ENCODE results near the gene FBXL7. TPM values are rescaled to one million over a fixed set of nuclear protein-coding genes. Genes with fewer than 3 reads are reported as not detected.

FBXL7 gene
- total RNA-seq, 2 experiments from 2014 or later = not detected

GRCh38 chr5:15584528-15584927 is 84.5 kb downstream of the FBXL7 start:
- DNase-seq (ENCODE audit: low spot score) = no peak
- Histone ChIP-seq H3K4me1 (ENCODE audit: insufficient read depth, low read length, poor library complexity, severe bottlenecking) (no peaks in the 10 kb centered on the region), H3K9me3 (ENCODE audit: low read length) (no peaks in the 10 kb centered on the region), H3K27ac (ENCODE audit: low read depth, low read length, poor library complexity, severe bottlenecking) (no peak overlapping the region), H4K20me1 (ENCODE audit: insufficient read depth, low read length) (no peaks in the 10 kb centered on the region), H3K9me2 (ENCODE audit: insufficient read depth, low read length) (no peaks in the 10 kb centered on the region), H2AFZ (ENCODE audit: low read length) (no peak overlapping the region), H3K4me3 (ENCODE audit: low read depth, low read length, poor library complexity, severe bottlenecking) (no peak overlapping the region), H3K79me2 (ENCODE audit: insufficient read depth, low read depth, low read length) (no peaks in the 10 kb centered on the region), H3K36me3 (ENCODE audit: insufficient read depth, low read length) (no peaks in the 10 kb centered on the region), H3K4me2 (ENCODE audit: low read length) (no peak overlapping the region)
- BruUV-seq (replicated peaks) = no TSS peak
- intact Hi-C loops (cut with micrococcal nuclease; ENCODE audit: unreplicated experiment) = no loop called here
- CTCF ChIA-PET (ENCODE audit: unreplicated experiment) = no interaction called here
- TF ChIP-seq EZH2phosphoT487 (IDR thresholded peaks at IDR 0.05; ENCODE audit: borderline replicate concordance, low read depth, low read length) = no peak
- TF ChIP-seq CTCF (conservative IDR thresholded peaks at IDR 0.05; ENCODE audit: low read length) = no peak
- POLR2A ChIA-PET = no interaction called here

DNA sequence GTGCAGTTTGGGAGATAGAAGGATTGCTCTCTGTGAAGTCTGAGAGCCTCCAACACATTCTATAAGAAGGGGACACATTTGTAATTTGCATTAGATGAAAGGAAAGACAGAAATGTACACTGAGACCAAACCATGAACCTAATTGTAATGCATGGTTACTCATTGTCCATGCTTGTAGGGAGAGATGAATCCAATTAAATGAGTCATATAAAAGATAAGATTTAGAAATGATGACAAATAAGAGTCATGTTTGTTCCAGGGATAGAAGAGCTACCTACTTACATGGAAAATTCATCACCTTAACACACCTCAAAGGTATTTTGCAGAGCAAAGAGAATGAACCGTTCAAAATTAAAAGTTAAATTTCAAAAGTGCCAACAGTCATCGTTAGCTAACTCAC is 85.1 kb downstream of the FBXL7 start:
- Histone ChIP-seq H3K79me2 (ENCODE audit: insufficient read depth, low read depth, low read length) (no peaks in the 10 kb centered on the region), H3K4me1 (ENCODE audit: insufficient read depth, low read length, poor library complexity, severe bottlenecking) (no peaks in the 10 kb centered on the region), H2AFZ (ENCODE audit: low read length) (no peak overlapping the region), H3K27ac (ENCODE audit: low read depth, low read length, poor library complexity, severe bottlenecking) (no peak overlapping the region), H3K36me3 (ENCODE audit: insufficient read depth, low read length) (no peaks in the 10 kb centered on the region), H3K4me3 (ENCODE audit: low read depth, low read length, poor library complexity, severe bottlenecking) (no peak overlapping the region), H3K9me2 (ENCODE audit: insufficient read depth, low read length) (no peaks in the 10 kb centered on the region), H3K9me3 (ENCODE audit: low read length) (no peaks in the 10 kb centered on the region), H4K20me1 (ENCODE audit: insufficient read depth, low read length) (no peaks in the 10 kb centered on the region), H3K4me2 (ENCODE audit: low read length) (no peak overlapping the region)
- intact Hi-C loops (cut with micrococcal nuclease; ENCODE audit: unreplicated experiment) = no loop called here
- POLR2A ChIA-PET = no interaction called here
- CTCF ChIA-PET (ENCODE audit: unreplicated experiment) = no interaction called here
- BruUV-seq (replicated peaks) = no TSS peak
- DNase-seq (ENCODE audit: low spot score) = no peak
- no peak for TF ChIP-seq CTCF (conservative IDR thresholded peaks at IDR 0.05; ENCODE audit: low read length)
- TF ChIP-seq EZH2phosphoT487 (IDR thresholded peaks at IDR 0.05; ENCODE audit: borderline replicate concordance, low read depth, low read length) = no peak

- intact Hi-C loops (cut with micrococcal nuclease; ENCODE audit: unreplicated experiment) = no loop called here
- ChIA-PET CTCF (ENCODE audit: unreplicated experiment) (no interaction called here), POLR2A (interaction anchor here (0.6 to 0.7 kb wide), 2 partner anchors 416 to 474 kb away, joined by 3 read pairs; no protein-coding TSS in a partner anchor)
- BruUV-seq (replicated peaks) = no TSS peak
- DNase-seq (ENCODE audit: low spot score) = no peak
- TF ChIP-seq EZH2phosphoT487 (IDR thresholded peaks at IDR 0.05; ENCODE audit: borderline replicate concordance, low read depth, low read length) = no peak
- no peak for TF ChIP-seq CTCF (conservative IDR thresholded peaks at IDR 0.05; ENCODE audit: low read length)
- Histone ChIP-seq H3K79me2 (ENCODE audit: insufficient read depth, low read depth, low read length) (no peaks in the 10 kb centered on the region), H3K9me3 (ENCODE audit: low read length) (no peaks in the 10 kb centered on the region), H3K4me1 (ENCODE audit: insufficient read depth, low read length, poor library complexity, severe bottlenecking) (no peaks in the 10 kb centered on the region), H3K27ac (ENCODE audit: low read depth, low read length, poor library complexity, severe bottlenecking) (no peak overlapping the region), H4K20me1 (ENCODE audit: insufficient read depth, low read length) (no peaks in the 10 kb centered on the region), H3K4me3 (ENCODE audit: low read depth, low read length, poor library complexity, severe bottlenecking) (no peak overlapping the region), H3K9me2 (ENCODE audit: insufficient read depth, low read length) (no peaks in the 10 kb centered on the region), H3K4me2 (ENCODE audit: low read length) (no peak overlapping the region), H3K36me3 (ENCODE audit: insufficient read depth, low read length) (no peaks in the 10 kb centered on the region), H2AFZ (ENCODE audit: low read length) (no peak overlapping the region)
Measured at GRCh38 chr5:15585841-15586591, 86.0 kb downstream of the FBXL7 start.
